ENCODE results near the gene BRIX1.

DNA sequence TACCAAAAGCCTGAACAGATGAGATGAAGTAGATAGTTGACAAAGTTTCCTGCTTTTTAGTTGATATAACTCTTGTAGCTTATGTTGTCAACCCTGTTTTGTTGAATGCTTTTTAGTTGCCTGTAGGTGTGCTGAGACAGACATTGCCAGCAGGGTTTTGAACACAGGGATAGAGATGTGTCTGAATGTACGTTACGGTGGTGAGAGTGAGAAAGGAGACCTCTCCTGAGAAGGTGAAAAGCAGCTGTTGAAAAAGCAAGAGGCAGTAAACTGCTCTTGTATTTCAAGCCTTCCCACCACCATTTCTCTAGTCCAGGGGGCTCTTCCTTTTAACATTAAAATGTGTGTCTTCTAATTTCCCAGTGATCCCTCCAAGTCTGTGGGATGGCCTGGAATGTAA lies 28.5 kb downstream of the BRIX1 start:
- TF ChIP-seq, protein P1, sequence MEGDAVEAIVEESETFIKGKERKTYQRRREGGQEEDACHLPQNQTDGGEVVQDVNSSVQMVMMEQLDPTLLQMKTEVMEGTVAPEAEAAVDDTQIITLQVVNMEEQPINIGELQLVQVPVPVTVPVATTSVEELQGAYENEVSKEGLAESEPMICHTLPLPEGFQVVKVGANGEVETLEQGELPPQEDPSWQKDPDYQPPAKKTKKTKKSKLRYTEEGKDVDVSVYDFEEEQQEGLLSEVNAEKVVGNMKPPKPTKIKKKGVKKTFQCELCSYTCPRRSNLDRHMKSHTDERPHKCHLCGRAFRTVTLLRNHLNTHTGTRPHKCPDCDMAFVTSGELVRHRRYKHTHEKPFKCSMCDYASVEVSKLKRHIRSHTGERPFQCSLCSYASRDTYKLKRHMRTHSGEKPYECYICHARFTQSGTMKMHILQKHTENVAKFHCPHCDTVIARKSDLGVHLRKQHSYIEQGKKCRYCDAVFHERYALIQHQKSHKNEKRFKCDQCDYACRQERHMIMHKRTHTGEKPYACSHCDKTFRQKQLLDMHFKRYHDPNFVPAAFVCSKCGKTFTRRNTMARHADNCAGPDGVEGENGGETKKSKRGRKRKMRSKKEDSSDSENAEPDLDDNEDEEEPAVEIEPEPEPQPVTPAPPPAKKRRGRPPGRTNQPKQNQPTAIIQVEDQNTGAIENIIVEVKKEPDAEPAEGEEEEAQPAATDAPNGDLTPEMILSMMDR (IDR thresholded peaks at IDR 0.05) = no peak
- no peak for TF ChIP-seq ZFX (IDR thresholded peaks at IDR 0.05; ENCODE audit: borderline replicate concordance)

Data from 22Rv1 (cell line).